Muscle of leg (tissue), 11 donors: ENCODE results near the gene SYT9. TPM values are rescaled to one million over a fixed set of nuclear protein-coding genes. Genes with fewer than 3 reads are reported as not detected.

ENCODE experiments used
- DNase-seq: peaks from one replicate; pipeline ENCODE4 v3.0.0; 2013
- H3K27ac ChIP-seq: one replicate; pipeline ENCODE4 v1.5.1; 2013; ENCODE audit warnings: mild to moderate bottlenecking, low read length, control low read depth
- H3K27me3 ChIP-seq: one replicate; pipeline ENCODE4 v1.6.1; 2013; ENCODE audit warnings: low read length; ENCODE audit not compliant: control insufficient read depth, insufficient read depth
- H3K36me3 ChIP-seq: one replicate; pipeline ENCODE4 v1.6.1; 2013; ENCODE audit warnings: low read length; ENCODE audit not compliant: control insufficient read depth, insufficient read depth
- H3K4me1 ChIP-seq: one replicate; pipeline ENCODE4 v1.6.1; 2013; ENCODE audit warnings: low read length; ENCODE audit not compliant: control insufficient read depth, insufficient read depth
- H3K4me3 ChIP-seq: one replicate; pipeline ENCODE4 v1.5.1; 2013; ENCODE audit warnings: low read length, control low read depth
- H3K9me3 ChIP-seq: replicated peaks from 2 replicates; pipeline ENCODE4 v1.6.1; 2013; ENCODE audit warnings: low read depth, low read length; ENCODE audit not compliant: control insufficient read depth
- WGBS: methylation state at CpG from one replicate; pipeline ENCODE4 v1.1.5; 2013; ENCODE audit warnings: missing lambda C conversion rate; ENCODE audit not compliant: insufficient coverage; 5-methylcytosine and 5-hydroxymethylcytosine counted together
- polyA plus RNA-seq, 8 donors: library from polyadenylated mRNA; unstranded; fragments of 120-200 nt; gene quantifications; one replicate each; pipeline versions ENCODE4 v1.2.1 to v1.2.3, GENCODE V29; 2013; ENCODE audit warnings: inconsistent platforms in 1 of 8, low replicate concordance in 1 of 8; ENCODE audit not compliant: insufficient read length in 8 of 8, insufficient read depth in 1 of 8
- total RNA-seq: library from RNA; stranded (reverse); fragments of 120-200 nt; gene quantifications from one replicate; pipeline ENCODE4 v1.2.4, GENCODE V29; 2013

SYT9 gene
- total and polyA plus RNA-seq, 9 donors, result 0.19 to 1.1 (median 0.54) TPM

DNA sequence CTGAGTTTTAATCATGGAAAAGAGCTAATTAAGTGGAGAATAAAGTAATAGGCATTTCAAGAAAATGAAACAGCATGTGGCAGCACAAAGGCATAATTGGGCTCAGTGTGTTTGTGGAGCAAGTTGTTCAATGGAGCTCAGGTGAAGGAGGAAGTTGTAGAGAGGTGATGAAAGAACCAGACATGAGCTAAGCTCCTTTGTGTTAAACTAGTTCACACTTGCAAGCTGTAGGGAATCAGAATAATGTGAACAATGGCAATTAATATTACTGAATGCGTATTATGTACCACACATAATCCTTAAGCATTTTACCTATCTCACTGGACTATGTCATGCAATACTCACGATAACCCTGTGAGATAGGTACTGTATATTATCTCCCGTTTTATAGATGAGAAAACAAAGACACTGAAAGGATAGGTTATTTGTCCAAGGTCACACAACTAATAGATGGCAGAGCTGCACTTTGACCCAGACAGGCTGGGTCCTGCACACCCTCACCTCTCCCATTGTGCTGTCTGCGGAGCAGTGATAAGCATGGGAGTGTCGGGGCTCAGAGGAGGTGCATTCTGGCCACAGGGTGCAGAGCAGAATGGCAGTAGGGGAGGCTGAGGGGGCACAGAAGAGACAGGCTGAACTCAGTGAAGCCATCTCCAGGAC, 242.5 kb downstream of the SYT9 start:
- DNase-seq, result no peak
- 80% methylated on average over 1 of the region's 5 CpGs for WGBS
- no peaks in the 10 kb centered on the region for H3K27me3 ChIP-seq
- peaks cover 5% of the 10 kb centered on the region for H3K4me1 ChIP-seq
- H3K9me3 ChIP-seq, result no peaks in the 10 kb centered on the region
- H3K4me3 ChIP-seq, result no peak overlapping the region
- H3K27ac ChIP-seq, result no peak overlapping the region
- peaks cover 25% of the 10 kb centered on the region for H3K36me3 ChIP-seq

DNA sequence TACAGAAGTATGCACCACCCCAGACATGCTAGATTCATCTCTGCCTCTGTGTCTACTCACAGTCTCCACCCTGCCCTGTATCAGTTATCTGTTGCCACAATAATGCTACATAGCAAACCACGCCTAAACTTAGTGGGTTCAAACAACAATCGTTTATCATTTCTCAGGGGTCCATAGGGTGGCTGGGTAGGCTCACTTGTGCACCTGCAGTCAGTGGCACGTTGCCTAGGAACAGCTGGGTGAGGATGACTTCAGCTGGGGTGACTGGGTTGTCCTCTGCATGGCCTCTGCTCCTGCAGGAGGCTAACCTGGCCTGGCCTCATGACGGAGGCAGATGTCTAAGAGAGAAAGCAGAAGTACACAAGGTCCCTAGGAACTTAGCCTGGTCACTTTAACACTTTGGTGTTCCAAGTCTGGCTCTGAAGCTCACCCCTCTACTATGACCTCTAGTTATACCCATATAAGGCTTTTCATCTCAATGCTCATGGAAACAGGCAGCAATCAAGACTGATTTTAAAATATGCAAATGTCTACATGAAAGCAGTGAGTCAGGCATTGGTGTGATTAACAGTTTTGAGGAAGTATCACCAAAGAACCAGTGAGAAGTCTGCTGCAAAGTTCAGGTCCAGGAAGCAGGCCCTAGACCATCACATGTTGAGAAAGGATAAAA, 244.3 kb downstream of the SYT9 start:
- DNase-seq, result peak; percentile 32
- H3K9me3 ChIP-seq, result no peaks in the 10 kb centered on the region
- 55% methylated on average over 3 of the region's 4 CpGs for WGBS
- H3K36me3 ChIP-seq, result peaks cover 18% of the 10 kb centered on the region
- no peak overlapping the region for H3K4me3 ChIP-seq
- H3K27ac ChIP-seq, result no peak overlapping the region
- H3K27me3 ChIP-seq, result no peaks in the 10 kb centered on the region
- peaks cover 5% of the 10 kb centered on the region for H3K4me1 ChIP-seq

DNA sequence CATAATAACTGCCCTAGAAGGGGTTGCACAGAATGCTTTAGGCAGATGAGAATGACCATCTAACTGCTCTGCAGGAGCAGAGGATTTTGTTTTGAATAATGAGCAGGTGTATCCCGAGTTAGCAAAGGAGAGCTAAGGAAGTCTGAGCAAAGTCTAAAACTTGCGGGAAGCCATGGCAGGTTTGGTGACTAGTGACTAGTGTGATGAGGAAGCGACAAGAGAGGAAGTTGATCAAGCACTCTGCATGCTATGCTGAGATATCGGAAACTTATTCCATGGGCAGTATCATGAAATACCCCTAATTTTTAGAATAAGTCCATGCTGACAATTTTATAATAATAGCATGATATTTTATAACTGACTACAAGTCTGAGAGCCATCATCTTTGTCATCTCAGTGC, 246.5 kb downstream of the SYT9 start:
- no peaks in the 10 kb centered on the region for H3K9me3 ChIP-seq
- 89% methylated on average over 1 of the region's 4 CpGs for WGBS
- no peaks in the 10 kb centered on the region for H3K27me3 ChIP-seq

DNA sequence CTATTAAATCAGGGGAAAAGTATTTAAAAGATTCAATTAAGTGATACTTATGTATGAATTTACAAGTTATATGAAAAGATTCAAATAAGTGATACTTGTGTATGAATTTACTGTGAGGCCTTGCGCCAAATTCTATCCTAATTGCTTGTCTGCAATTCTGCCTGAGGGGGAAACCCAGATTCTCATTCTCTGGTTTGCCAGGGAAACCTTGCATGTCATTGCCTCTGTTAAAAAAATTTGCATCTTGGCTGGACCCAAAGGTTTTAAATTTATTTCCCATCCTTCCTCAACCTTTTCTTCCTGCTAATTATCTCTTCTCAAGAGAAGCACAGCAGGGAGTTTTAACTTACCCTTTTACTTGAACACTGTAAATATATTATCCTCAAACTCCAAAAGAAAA, 247.4 kb downstream of the SYT9 start:
- Histone ChIP-seq H3K4me3 (no peak overlapping the region), H3K36me3 (peaks cover 4% of the 10 kb centered on the region), H3K27ac (no peak overlapping the region), H3K9me3 (no peaks in the 10 kb centered on the region), H3K27me3 (no peaks in the 10 kb centered on the region), H3K4me1 (peaks cover 2% of the 10 kb centered on the region)
- peak; percentile 51 for DNase-seq
- 58% methylated on average over 1 of the region's 1 CpG for WGBS

More for the DNA sequence above, 246.5 kb downstream of the SYT9 start:
- Histone ChIP-seq H3K4me3 (no peak overlapping the region), H3K27ac (no peak overlapping the region), H3K36me3 (peaks cover 12% of the 10 kb centered on the region), H3K4me1 (peaks cover 2% of the 10 kb centered on the region)
- no peak for DNase-seq

DNA sequence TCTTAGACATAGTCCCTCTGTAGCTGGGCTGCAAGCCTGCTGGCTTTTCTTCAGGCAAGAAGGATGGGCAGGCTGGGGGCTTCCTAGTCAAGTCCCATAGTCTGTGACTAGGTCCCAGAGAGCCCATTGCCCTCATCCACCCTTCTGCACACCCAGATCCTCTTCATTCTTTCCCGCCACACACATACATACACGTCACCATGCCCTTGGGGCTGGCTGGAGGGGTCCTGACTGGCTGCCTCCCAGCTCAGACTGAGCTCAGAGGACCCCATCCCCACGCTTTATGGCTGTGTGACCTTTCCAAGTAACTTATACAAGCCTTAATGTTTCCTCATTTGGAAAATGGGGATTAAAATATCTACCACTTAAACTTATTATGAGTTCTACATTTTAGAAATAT, 248.5 kb downstream of the SYT9 start:
- Histone ChIP-seq H3K27ac (no peak overlapping the region), H3K9me3 (no peaks in the 10 kb centered on the region), H3K36me3 (peaks cover 4% of the 10 kb centered on the region), H3K4me3 (no peak overlapping the region), H3K4me1 (peaks cover 2% of the 10 kb centered on the region), H3K27me3 (no peaks in the 10 kb centered on the region)
- no peak for DNase-seq
- WGBS, result no CpG with 5 or more reads among the region's 3 CpGs

DNA sequence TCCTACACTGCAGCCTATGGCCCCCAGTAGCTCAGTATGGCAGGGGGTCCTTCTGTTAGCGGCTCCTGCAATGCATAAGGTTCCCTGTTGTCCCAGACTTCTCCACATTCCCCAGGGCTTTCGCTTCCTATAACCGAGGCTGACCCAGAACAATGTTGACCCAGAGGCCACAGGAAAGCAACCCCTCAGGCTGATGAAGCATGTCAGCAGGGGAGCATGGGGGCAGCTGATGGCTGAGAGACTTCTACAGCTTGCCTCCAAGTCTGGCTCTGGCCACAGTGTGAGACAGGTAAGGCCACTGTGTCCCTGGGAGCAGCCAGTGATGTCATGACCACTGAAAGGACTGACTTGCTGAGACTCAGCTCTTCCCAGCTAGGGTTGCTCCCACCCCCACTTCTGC, 249.5 kb downstream of the SYT9 start:
- Histone ChIP-seq H3K36me3 (peaks cover 6% of the 10 kb centered on the region), H3K9me3 (no peaks in the 10 kb centered on the region), H3K4me1 (no peaks in the 10 kb centered on the region), H3K27me3 (no peaks in the 10 kb centered on the region), H3K4me3 (no peak overlapping the region), H3K27ac (no peak overlapping the region)
- 69% methylated on average over 3 of the region's 3 CpGs for WGBS
- no peak for DNase-seq

DNA sequence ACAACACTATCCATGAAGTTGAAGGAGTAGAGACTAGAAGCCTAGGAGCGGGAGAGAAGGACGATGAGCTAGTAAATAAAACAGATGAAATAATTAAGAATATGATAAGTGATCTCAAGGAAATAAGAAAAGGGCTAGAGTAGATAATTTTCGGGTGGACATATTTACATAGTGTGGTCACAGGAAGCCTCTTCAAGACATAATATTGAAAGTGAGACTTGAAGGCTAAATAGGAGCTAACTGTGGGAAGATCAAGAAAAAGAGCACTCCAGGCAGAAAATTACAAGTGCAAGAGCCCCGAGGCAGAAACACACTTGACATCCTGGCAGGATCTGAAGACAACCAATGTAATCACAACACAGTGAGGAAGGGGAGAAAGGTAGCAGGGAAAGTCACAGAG, 250.2 kb downstream of the SYT9 start:
- no peak overlapping the region for H3K4me3 ChIP-seq
- no peak for DNase-seq
- H3K9me3 ChIP-seq, result no peaks in the 10 kb centered on the region
- WGBS, result 95% methylated on average over 4 of the region's 4 CpGs
- H3K4me1 ChIP-seq, result no peaks in the 10 kb centered on the region
- no peaks in the 10 kb centered on the region for H3K27me3 ChIP-seq
- no peak overlapping the region for H3K27ac ChIP-seq
- peaks cover 9% of the 10 kb centered on the region for H3K36me3 ChIP-seq

DNA sequence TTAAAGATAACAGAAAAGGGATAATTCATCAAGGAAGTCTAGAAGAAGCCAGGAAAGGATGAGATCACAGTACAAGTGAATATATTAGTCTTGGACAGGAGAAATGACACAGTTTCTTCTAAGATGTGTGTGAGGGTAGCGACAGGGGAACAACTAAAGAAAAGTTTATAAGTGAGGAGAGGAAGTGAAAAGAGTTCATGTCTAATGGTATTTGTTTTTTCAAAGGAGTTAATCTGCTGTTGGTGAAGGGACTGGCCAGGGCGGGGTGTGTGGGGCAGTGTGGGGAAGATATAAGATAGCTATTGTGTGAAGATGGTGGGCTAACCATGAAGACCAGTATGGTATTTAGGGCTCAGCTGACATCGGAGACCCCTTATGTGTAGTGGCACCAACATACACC, 254.5 kb downstream of the SYT9 start:
- no peaks in the 10 kb centered on the region for H3K9me3 ChIP-seq
- peaks cover 17% of the 10 kb centered on the region for H3K36me3 ChIP-seq
- H3K27me3 ChIP-seq, result no peaks in the 10 kb centered on the region
- H3K27ac ChIP-seq, result no peak overlapping the region
- no peak overlapping the region for H3K4me3 ChIP-seq
- 91% methylated on average over 1 of the region's 3 CpGs for WGBS
- DNase-seq, result no peak
- peaks cover 8% of the 10 kb centered on the region for H3K4me1 ChIP-seq

DNA sequence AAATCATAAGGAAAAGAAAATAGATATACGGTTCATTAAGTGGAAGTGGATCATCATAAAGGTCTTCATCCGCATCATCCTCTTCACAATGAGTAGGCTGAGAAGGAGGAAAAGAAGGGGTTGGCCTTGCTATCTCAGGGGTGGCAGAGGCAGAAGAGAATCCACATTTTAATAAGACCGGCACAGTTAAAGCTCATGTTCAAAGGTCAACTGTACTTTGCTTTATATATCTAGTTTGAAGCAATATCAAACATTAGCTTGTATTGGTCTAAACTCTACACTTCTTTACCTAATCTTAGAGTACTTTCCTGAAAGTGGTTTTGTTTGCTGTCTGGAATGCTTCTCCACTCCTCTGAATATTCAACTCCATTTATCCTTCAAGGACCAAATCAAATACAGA, 256.4 kb downstream of the SYT9 start:
- no peak overlapping the region for H3K27ac ChIP-seq
- no peaks in the 10 kb centered on the region for H3K27me3 ChIP-seq
- H3K9me3 ChIP-seq, result no peaks in the 10 kb centered on the region
- DNase-seq, result no peak
- WGBS, result no CpG with 5 or more reads among the region's 3 CpGs
- H3K4me3 ChIP-seq, result no peak overlapping the region
- peaks cover 27% of the 10 kb centered on the region for H3K4me1 ChIP-seq
- H3K36me3 ChIP-seq, result peaks cover 17% of the 10 kb centered on the region

DNA sequence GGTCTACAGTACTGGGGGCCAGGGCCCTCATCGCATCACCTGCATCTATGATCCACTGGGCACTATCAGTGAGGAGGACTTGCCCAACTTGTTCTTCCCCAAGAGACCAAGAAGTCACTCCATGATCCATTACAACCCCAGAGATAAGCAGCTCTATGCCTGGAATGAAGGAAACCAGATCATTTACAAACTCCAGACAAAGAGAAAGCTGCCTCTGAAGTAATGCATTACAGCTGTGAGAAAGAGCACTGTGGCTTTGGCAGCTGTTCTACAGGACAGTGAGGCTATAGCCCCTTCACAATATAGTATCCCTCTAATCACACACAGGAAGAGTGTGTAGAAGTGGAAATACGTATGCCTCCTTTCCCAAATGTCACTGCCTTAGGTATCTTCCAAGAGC, 258.3 kb downstream of the SYT9 start:
- WGBS, result no CpG with 5 or more reads among the region's 2 CpGs
- DNase-seq, result peak; percentile 26
- Histone ChIP-seq H3K4me1 (peaks cover 37% of the 10 kb centered on the region), H3K27me3 (peaks cover 8% of the 10 kb centered on the region), H3K36me3 (peaks cover 14% of the 10 kb centered on the region), H3K27ac (no peak overlapping the region), H3K9me3 (no peaks in the 10 kb centered on the region), H3K4me3 (no peak overlapping the region)
